Endothelial cell of umbilical vein (primary cell): Measurements from ENCODE around the gene TBX15. TPM values are rescaled to one million over a fixed set of nuclear protein-coding genes. Genes with fewer than 3 reads are reported as not detected.

Experiments
- BruUV-seq: library from RNA; stranded (reverse); fragments of 400-500 nt; replicated peaks from 2 replicates; lab custom pipeline; 2021; lab: Mats Ljungman, UMichigan
- CTCF ChIA-PET: fragments of 300-600, 350-600 bp; sonication (Branson Sonifier 250); formaldehyde crosslinking; loops from one replicate; lab custom pipeline; 2021; ENCODE audit warnings: antibody characterized with exemption, inconsistent platforms; lab: Charles Lee
- POLR2A ChIA-PET: fragments of 300-600, 350-600 bp; sonication (Branson Sonifier 250); formaldehyde crosslinking; loops from one replicate; lab custom pipeline; 2021; ENCODE audit warnings: antibody characterized with exemption, inconsistent platforms; lab: Charles Lee
- DNase-seq: peaks from one replicate; pipeline ENCODE4 v3.0.0-alpha.2; 2011; ENCODE audit warnings: low read depth, low spot score
- FAIRE-seq: peaks from 2 replicates; lab custom pipeline; 2011; peaks lifted over from hg19 to GRCh38; lab: Jason Lieb, UNC
- H2AFZ ChIP-seq: 2 replicates; pipeline ENCODE4 v1.6.0; 2012; ENCODE audit warnings: low read depth, low read length, control low read depth, inconsistent platforms
- H3K27ac ChIP-seq: 2 replicates; pipeline ENCODE4 v1.5.1; 2011; ENCODE audit warnings: low read depth, mild to moderate bottlenecking, control low read depth, low read length, moderate library complexity; ENCODE audit not compliant: insufficient read depth
- H3K27me3 ChIP-seq, 2 experiments: 2 replicates each; pipeline versions ENCODE4 v1.6.0 to v1.6.1; 2011; ENCODE audit warnings: low read length in 2 of 2, mixed read lengths in 1 of 2; ENCODE audit not compliant: control insufficient read depth in 2 of 2, insufficient read depth in 2 of 2
- H3K36me3 ChIP-seq, 2 experiments: 2 replicates in 1 of 2; 3 replicates in 1 of 2; pipeline ENCODE4 v1.5.1; 2011; ENCODE audit warnings: low read length in 2 of 2, mild to moderate bottlenecking in 1 of 2, moderate library complexity in 1 of 2; ENCODE audit not compliant: control insufficient read depth in 2 of 2, insufficient read depth in 2 of 2; ENCODE audit errors: extremely low read depth in 1 of 2
- H3K4me1 ChIP-seq: 3 replicates; pipeline ENCODE4 v1.5.1; 2011; ENCODE audit warnings: mild to moderate bottlenecking, low read length; ENCODE audit not compliant: control insufficient read depth, insufficient read depth; ENCODE audit errors: extremely low read depth
- H3K4me2 ChIP-seq: 2 replicates; pipeline ENCODE4 v1.6.1; 2011; ENCODE audit warnings: low read length, control low read depth, mixed read lengths; ENCODE audit not compliant: insufficient read depth
- H3K4me3 ChIP-seq, 3 experiments: fragments of 200-600 bp in 1 of 3; sonication (generic), shearing (Covaris generic) in 1 of 3; replicated peaks in 1 of 3; 2 replicates each; pipeline ENCODE4 v1.5.1; 2011 to 2016; ENCODE audit warnings: control low read depth in 3 of 3, low read length in 3 of 3, mild to moderate bottlenecking in 2 of 3, inconsistent platforms in 1 of 3, low read depth in 1 of 3, moderate library complexity in 1 of 3; ENCODE audit not compliant: insufficient read depth in 1 of 3
- H3K79me2 ChIP-seq: 2 replicates; pipeline ENCODE4 v1.6.0; 2012; ENCODE audit warnings: low read length, inconsistent platforms; ENCODE audit not compliant: control insufficient read depth, insufficient read depth
- H3K9ac ChIP-seq: replicated peaks from 2 replicates; pipeline ENCODE3; 2011; ENCODE audit warnings: low read length, control low read depth; ENCODE audit not compliant: insufficient read depth; ENCODE audit errors: extremely low read depth
- H3K9me1 ChIP-seq: replicated peaks from 3 replicates; pipeline ENCODE4 v1.6.0; 2011; ENCODE audit warnings: mild to moderate bottlenecking, low read length; ENCODE audit not compliant: control insufficient read depth, insufficient read depth; ENCODE audit errors: extremely low read depth
- H3K9me3 ChIP-seq: replicated peaks from 2 replicates; pipeline ENCODE4 v1.5.1; 2012; ENCODE audit warnings: low read length, inconsistent platforms; ENCODE audit not compliant: control insufficient read depth, insufficient read depth
- H4K20me1 ChIP-seq: replicated peaks from 2 replicates; pipeline ENCODE3; 2011; ENCODE audit warnings: mild to moderate bottlenecking, low read length; ENCODE audit not compliant: control insufficient read depth, insufficient read depth; ENCODE audit errors: extremely low read depth
- CTCF ChIP-seq, 2 donors: IDR thresholded peaks; 1 replicate in 1 of 2; 2 replicates in 1 of 2; pipeline ENCODE4 v1.5.1; 2011; ENCODE audit warnings: low read length in 2 of 2, mild to moderate bottlenecking in 2 of 2, moderate library complexity in 2 of 2, control low read depth in 1 of 2, inconsistent platforms in 1 of 2, low read depth in 1 of 2; ENCODE audit not compliant: insufficient read depth in 1 of 2; ENCODE audit errors: extremely low read depth in 1 of 2
- EZH2 ChIP-seq: IDR thresholded peaks from 2 replicates; pipeline ENCODE4 v1.6.1; 2012; ENCODE audit warnings: borderline replicate concordance, low read depth, mild to moderate bottlenecking, moderate library complexity, low read length, inconsistent platforms; ENCODE audit not compliant: severe bottlenecking
- FOS ChIP-seq: IDR thresholded peaks from 2 replicates; pipeline ENCODE4 v1.6.1; 2011; ENCODE audit warnings: mild to moderate bottlenecking, low read length, moderate library complexity, borderline replicate concordance; ENCODE audit not compliant: insufficient read depth
- GATA2 ChIP-seq: IDR thresholded peaks from 2 replicates; pipeline ENCODE4 v1.7.0; 2011; ENCODE audit warnings: low read depth, mild to moderate bottlenecking, moderate library complexity, mixed read lengths, low read length; ENCODE audit not compliant: insufficient read length, insufficient read depth
- JUN ChIP-seq: IDR thresholded peaks from 2 replicates; pipeline ENCODE4 v1.6.1; 2011; ENCODE audit warnings: borderline replicate concordance, low read depth; ENCODE audit not compliant: insufficient read length, insufficient read depth
- MYC ChIP-seq: IDR thresholded peaks from one replicate; pipeline ENCODE4 v1.6.1; 2011; ENCODE audit warnings: mild to moderate bottlenecking, low read depth, low read length
- POLR2A ChIP-seq: IDR thresholded peaks from 2 replicates; pipeline ENCODE4 v1.6.1; 2012; ENCODE audit warnings: low read depth, mild to moderate bottlenecking, control low read depth, low read length
- POLR2AphosphoS5 ChIP-seq: IDR thresholded peaks from 2 replicates; pipeline ENCODE4 v1.6.1; 2012; ENCODE audit warnings: low read depth, mild to moderate bottlenecking, control low read depth, low read length, moderate library complexity; ENCODE audit not compliant: insufficient read depth
- dilution Hi-C: fragments of 300-500 bp; cut with MboI; formaldehyde crosslinking; loops from one replicate; pipeline ENCODE4 v1.15.0; 2019; ENCODE audit warnings: low sequenced_read_pairs; ENCODE audit not compliant: extremely low pct_ligation_motif_present
- intact Hi-C: fragments of 100-400 bp; cut with micrococcal nuclease; formaldehyde crosslinking; loops from one replicate; pipeline ENCODE4 v1.10.0; 2022
- polyA plus RNA-seq, 4 experiments: library from polyadenylated mRNA; depleted of rRNA in 3 of 4; stranded (reverse) in 3 of 4; unstranded in 1 of 4; fragments of >200 nt; gene quantifications; 2 replicates each; pipeline versions ENCODE4 v1.2.1 to v1.2.3, GENCODE V29; 2011 to 2012; ENCODE audit warnings: missing spikeins in 1 of 4
- total RNA-seq: library from RNA; stranded (reverse); gene quantifications from 2 replicates; pipeline ENCODE4 v1.2.3, GENCODE V29; 2021
- TF ChIP-seq, protein P1 (sequence below): IDR thresholded peaks from 2 replicates; pipeline ENCODE4 v1.6.1; 2011; ENCODE audit not compliant: insufficient read depth, insufficient read length

TBX15 gene
- total and polyA plus RNA-seq, 2 donors (not counting 3 experiments of a cell fraction or from before 2014, with no cell fraction given), result 0.01 TPM; not detected in 1

GRCh38 chr1:118907466-118907865, 80.7 kb downstream of the TBX15 start:
- ChIA-PET CTCF (no interaction called here), POLR2A (no interaction called here)
- Histone ChIP-seq H3K36me3 (no peaks in the 10 kb centered on the region), H4K20me1 (no peaks in the 10 kb centered on the region), H3K9ac (no peak overlapping the region), H3K4me3 (no peak overlapping the region), H3K4me2 (no peak overlapping the region), H3K27me3 (no peaks in the 10 kb centered on the region), H3K27ac (no peak overlapping the region), H3K4me1 (no peaks in the 10 kb centered on the region), H2AFZ (no peak overlapping the region), H3K79me2 (no peaks in the 10 kb centered on the region), H3K9me3 (no peaks in the 10 kb centered on the region), H3K9me1 (no peaks in the 10 kb centered on the region)
- dilution Hi-C loops (no loop called here), intact Hi-C loops (no loop called here)
- DNase-seq, result no peak
- TF ChIP-seq FOS, result no peak
- TF ChIP-seq EZH2, result no peak
- no peak for TF ChIP-seq CTCF (IDR thresholded peaks at IDR 0.05; ENCODE audit: extremely low read depth in 1 of 2, insufficient read depth in 1 of 2, low read depth in 1 of 2, low read length in 2 of 2)
- TF ChIP-seq GATA2, result no peak
- TF ChIP-seq POLR2A, result no peak
- TF ChIP-seq, protein P1, sequence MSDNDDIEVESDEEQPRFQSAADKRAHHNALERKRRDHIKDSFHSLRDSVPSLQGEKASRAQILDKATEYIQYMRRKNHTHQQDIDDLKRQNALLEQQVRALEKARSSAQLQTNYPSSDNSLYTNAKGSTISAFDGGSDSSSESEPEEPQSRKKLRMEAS, result no peak
- TF ChIP-seq POLR2AphosphoS5, result no peak
- no peak for TF ChIP-seq MYC
- TF ChIP-seq JUN, result no peak
- no peak for FAIRE-seq
- BruUV-seq, result no TSS peak
